Right hindlimb (tissue), 1 donor: Measurements from ENCODE around the gene OGDH.
"Not testable (repeated sequence)": the region's sequence is repeated elsewhere in the genome, so short reads cannot be mapped to it uniquely, and the experiment has no call there.

Experiments
- DNase-seq: peaks from one replicate; pipeline ENCODE4 v3.0.0-alpha.2; 2018

OGDH gene

DNA sequence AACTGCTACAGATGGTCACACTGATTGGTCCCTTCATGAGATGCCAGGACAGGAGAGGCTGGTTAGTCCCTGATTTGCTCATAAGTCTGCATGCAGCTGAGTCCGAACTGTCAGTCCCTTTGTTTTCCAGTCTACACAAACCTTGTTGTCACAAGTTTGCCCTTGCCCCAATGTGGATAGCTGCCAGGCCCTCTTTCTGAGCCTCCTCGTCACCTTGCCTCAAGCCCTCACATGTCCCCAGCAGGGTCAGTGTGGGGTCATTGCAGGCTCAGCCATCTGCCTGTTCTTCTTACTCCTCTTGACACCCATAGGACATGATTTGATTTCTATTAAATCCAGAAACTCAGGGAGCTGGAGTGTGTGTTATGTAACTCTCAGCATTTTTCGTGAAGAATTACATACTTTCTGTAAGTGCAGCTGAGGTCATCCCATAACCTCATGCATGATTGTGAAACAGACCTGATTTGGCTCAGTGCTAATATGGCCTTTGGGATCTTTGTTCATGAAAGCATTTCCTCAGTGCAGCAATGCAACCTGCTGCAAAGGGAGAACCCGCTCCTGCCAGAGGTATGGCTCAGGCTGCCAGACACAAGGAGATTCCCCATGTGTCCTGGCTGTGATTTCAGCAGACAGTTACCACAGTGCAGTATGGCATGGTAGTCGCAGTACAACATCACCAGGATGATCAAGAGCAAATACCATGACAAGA lies 72.2 kb downstream of the OGDH start:
- no peak for DNase-seq

DNA sequence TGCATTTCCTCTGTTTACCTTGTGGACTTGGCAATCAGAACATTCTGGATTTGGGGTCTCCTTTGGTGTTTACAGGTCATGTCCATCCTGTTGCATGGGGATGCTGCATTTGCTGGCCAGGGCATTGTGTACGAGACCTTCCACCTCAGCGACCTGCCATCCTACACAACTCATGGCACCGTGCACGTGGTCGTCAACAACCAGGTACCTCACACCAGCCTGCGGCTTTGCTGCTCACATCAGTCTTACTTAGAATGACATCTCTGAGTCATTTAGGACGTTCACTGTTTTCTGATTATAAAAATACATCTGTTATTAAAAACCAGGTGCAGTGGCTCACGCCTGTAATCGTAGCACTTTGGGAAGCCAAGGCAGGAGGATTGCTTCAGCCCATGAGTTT lies 75.2 kb downstream of the OGDH start:
- DNase-seq, result no peak

- DNase-seq, result no peak
Observed at GRCh38 chr7:44685723-44686122, 79.3 kb downstream of the OGDH start.

- DNase-seq, result no peak
Observed at GRCh38 chr7:44689427-44689826, 83.0 kb downstream of the OGDH start.

GRCh38 chr7:44693641-44694313 lies 87.3 kb downstream of the OGDH start:
- DNase-seq, result no peak

GRCh38 chr7:44694326-44694725 lies 87.9 kb downstream of the OGDH start:
- no peak for DNase-seq

DNA sequence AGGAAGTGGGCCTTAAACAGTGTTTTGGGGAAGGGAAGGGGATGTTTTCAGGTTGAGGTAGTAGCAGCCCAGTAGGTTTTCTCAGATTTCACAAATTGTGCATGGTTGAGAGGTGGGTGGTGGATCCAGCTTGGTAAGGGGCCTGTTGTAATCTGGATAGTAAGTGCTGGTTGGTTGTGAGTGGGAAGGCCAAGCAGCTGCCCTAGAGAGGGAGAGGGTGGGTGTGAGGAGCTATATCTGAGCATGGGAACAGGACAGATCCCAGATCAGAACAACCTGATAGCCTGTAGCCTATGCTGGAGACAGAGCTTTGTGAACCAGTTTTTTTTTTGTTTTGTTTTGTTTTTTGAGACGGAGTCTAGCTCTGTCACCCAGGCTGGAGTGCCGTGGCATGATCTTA lies 88.3 kb downstream of the OGDH start:
- DNase-seq, result no peak

GRCh38 chr7:44695756-44696155 lies 89.3 kb downstream of the OGDH start:
- DNase-seq, result no peak

GRCh38 chr7:44696728-44697127 lies 90.3 kb downstream of the OGDH start:
- no peak for DNase-seq

- no peak for DNase-seq
Observed at GRCh38 chr7:44697136-44698045, 91.0 kb downstream of the OGDH start.

- no peak for DNase-seq
Observed at GRCh38 chr7:44698046-44698580, 91.7 kb downstream of the OGDH start.

- not testable (repeated sequence) for DNase-seq
Observed at GRCh38 chr7:44699598-44699997, 93.2 kb downstream of the OGDH start.

DNA sequence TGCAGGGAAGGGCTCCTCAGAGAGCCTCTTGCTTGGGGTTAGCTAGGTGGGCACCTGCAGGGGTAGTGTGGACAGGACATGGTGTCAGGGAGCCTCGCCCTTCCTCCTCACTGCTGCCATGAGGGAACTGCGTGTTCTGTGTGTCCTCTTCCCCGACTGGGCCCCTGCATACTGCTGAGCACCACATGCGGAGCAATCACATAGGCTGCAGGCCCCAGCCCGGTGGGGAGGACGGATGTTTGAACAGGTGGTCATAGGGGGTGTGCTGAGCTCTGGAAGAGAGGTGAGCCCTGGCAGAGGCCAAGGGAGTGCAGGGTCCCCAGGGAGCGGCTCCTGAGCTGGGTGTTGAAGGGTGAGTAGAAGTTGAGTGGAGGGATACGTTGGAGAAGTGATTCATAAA lies 93.9 kb downstream of the OGDH start:
- DNase-seq, result no peak

- not testable (repeated sequence) for DNase-seq
Observed at GRCh38 chr7:44703391-44703790, 97.0 kb downstream of the OGDH start.

DNA sequence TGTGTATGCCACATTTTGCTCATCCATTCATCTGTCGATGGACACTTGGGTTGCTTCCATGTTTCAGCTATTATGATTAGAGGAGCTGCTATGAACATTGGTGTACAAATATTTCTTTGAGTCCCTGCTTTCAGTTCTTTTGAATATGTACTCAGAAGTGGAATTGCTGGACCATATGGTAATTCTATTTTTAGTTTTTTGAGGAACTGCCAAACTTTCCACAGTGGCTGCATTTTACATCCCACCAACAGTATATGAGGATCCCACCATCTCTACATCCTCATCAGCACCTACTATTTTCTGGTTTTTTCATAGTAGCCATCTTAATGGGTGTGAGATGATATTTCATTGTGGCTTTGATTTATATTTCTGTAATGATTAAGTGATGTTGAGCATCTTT lies 97.5 kb downstream of the OGDH start:
- no peak for DNase-seq

DNA sequence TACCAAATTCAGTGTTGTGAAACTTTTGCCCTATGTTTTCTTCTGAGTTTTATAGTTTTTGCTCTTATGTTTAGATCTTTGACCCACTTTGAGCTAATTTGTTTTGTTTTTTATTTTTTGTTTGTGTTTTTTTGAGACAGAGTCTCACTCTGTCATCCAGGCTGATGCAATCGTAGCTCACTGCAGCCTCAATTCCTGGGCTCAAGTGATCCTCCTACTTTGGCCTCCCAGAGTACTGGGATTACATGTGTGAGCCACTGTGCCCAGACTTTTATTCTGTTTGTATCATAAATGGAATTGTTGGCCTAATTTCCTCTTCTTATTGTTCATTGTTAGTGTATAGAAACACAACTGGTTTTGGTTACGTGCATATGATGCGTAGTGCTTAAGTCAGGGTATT lies 99.0 kb downstream of the OGDH start:
- no peak for DNase-seq

- DNase-seq, result no peak
Observed at GRCh38 chr7:44706788-44707557, 100.5 kb downstream of the OGDH start.

GRCh38 chr7:44707558-44708230 lies 101.3 kb downstream of the OGDH start:
- DNase-seq, result no peak

- no peak for DNase-seq
Observed at GRCh38 chr7:44709011-44709915, 102.8 kb downstream of the OGDH start.

GRCh38 chr7:44709945-44710596 lies 103.6 kb downstream of the OGDH start:
- no peak for DNase-seq
